Measurements from ENCODE around the gene ERC1. TPM values are rescaled to one million over a fixed set of nuclear protein-coding genes. Genes with fewer than 3 reads are reported as not detected.

The ERC1 gene
- total and polyA plus RNA-seq, 9 of the 15 experiments (the other 6 are each of a cell fraction or from before 2014, with no cell fraction given): 0.74 to 11.8 (median 4.8) TPM

DNA sequence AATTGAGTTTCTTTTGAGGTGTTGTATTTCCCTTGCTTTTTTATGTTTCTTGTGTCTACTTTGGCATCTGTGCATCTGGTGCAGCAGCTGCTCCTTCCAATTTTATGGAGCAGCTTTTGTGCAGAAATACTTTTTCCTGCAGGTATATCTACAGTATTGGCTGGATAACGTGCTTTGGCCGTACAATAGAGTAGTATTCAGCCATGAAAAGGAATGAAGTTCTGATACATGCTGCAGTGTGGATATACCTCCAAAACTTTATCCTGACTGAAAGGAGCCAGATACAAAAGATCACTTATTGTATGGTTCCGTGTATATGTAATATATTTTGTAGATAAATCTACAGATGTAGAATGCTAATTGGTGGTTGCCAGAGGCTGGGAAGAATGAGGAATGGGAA, 74.6 kb downstream of the ERC1 start:
- Histone ChIP-seq H3K4me2 (ENCODE audit: insufficient read depth, low read length) (no peak overlapping the region), H3K36me3 (ENCODE audit: control insufficient read depth, insufficient read depth, low read length) (no peaks in the 10 kb centered on the region), H3K9ac (ENCODE audit: insufficient read depth in 1 of 2, low read depth in 2 of 2, low read length in 2 of 2) (no peak overlapping the region), H3K27ac (ENCODE audit: extremely low read depth, low read depth, low read length) (no peak overlapping the region), H3K4me1 (replicated peaks in 1 of 2; ENCODE audit: control insufficient read depth in 2 of 2, insufficient read depth in 2 of 2, low read length in 2 of 2) (no peaks in the 10 kb centered on the region), H3K9me1 (ENCODE audit: control insufficient read depth, insufficient read depth, low read length) (no peaks in the 10 kb centered on the region), H3K79me2 (ENCODE audit: control insufficient read depth, insufficient read depth, low read length) (no peaks in the 10 kb centered on the region), H3K9me3 (replicated peaks; ENCODE audit: control insufficient read depth, insufficient read depth, low read depth, low read length) (no peaks in the 10 kb centered on the region), H2AFZ (ENCODE audit: low read depth, low read length) (no peak overlapping the region), H3K4me3 (no peak overlapping the region), H4K20me1 (replicated peaks; ENCODE audit: control insufficient read depth, insufficient read depth, low read length) (no peaks in the 10 kb centered on the region), H3K27me3 (ENCODE audit: control insufficient read depth in 2 of 2, insufficient read depth in 2 of 2, low read length in 2 of 2) (no peaks in the 10 kb centered on the region)
- TF ChIP-seq ZNF785 (CRISPR knock-in tag; IDR thresholded peaks at IDR 0.05): no peak
- TF ChIP-seq CTBP1 (IDR thresholded peaks at IDR 0.05; ENCODE audit: borderline replicate concordance): no peak
- no peak for TF ChIP-seq IRF2 (CRISPR knock-in tag; IDR thresholded peaks at IDR 0.05)
- BruUV-seq (replicated peaks): no TSS peak
- WGBS (ENCODE audit: insufficient coverage, low coverage, missing lambda C conversion rate): 36% methylated on average over 1 of the region's 3 CpGs
- in situ Hi-C loops (cut with MboI) (no loop called here), intact Hi-C loops (cut with micrococcal nuclease) (no loop called here)
- POLR2A ChIA-PET: no interaction called here
- CTCF ChIA-PET (ENCODE audit: low intra/inter-chr PET ratio): interaction anchor here (0.6 kb wide), 1 partner anchor 36 kb away, joined by 3 read pairs; no protein-coding TSS in a partner anchor
- no peak for FAIRE-seq
- ATAC-seq: no peak
- no peak for DNase-seq (ENCODE audit: extremely low read depth in 1 of 4, low spot score in 3 of 4)

DNA sequence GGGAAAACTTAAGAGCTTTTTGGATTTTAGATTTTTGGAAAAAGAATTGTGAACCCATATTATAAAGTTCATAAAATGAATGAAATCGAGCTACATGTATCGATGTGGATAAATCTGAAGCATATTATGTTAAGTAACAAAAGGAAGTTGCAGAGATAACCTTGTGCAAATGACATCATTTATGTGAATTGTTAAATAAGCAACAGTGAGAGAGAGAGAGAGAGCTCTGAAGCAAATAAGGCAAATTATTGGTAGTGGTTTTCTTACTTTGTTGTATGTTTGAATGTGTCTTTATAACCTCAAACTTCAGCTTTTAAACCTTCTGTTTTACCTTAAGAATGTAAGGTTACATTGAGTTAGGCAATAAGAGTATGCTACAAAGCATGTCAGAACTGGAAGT, 78.8 kb downstream of the ERC1 start:
- Histone ChIP-seq H3K79me2 (ENCODE audit: control insufficient read depth, insufficient read depth, low read length) (no peaks in the 10 kb centered on the region), H3K4me2 (ENCODE audit: insufficient read depth, low read length) (no peak overlapping the region), H3K4me1 (replicated peaks in 1 of 2; ENCODE audit: control insufficient read depth in 2 of 2, insufficient read depth in 2 of 2, low read length in 2 of 2) (no peaks in the 10 kb centered on the region), H3K27me3 (ENCODE audit: control insufficient read depth in 2 of 2, insufficient read depth in 2 of 2, low read length in 2 of 2) (no peaks in the 10 kb centered on the region), H3K36me3 (ENCODE audit: control insufficient read depth, insufficient read depth, low read length) (no peaks in the 10 kb centered on the region), H3K27ac (ENCODE audit: extremely low read depth, low read depth, low read length) (no peak overlapping the region), H2AFZ (ENCODE audit: low read depth, low read length) (no peak overlapping the region), H4K20me1 (replicated peaks; ENCODE audit: control insufficient read depth, insufficient read depth, low read length) (no peaks in the 10 kb centered on the region), H3K9me3 (replicated peaks; ENCODE audit: control insufficient read depth, insufficient read depth, low read depth, low read length) (no peaks in the 10 kb centered on the region), H3K9me1 (ENCODE audit: control insufficient read depth, insufficient read depth, low read length) (no peaks in the 10 kb centered on the region), H3K9ac (ENCODE audit: insufficient read depth in 1 of 2, low read depth in 2 of 2, low read length in 2 of 2) (no peak overlapping the region), H3K4me3 (no peak overlapping the region)
- no TSS peak for BruUV-seq (replicated peaks)
- CTCF ChIA-PET (ENCODE audit: low intra/inter-chr PET ratio): no interaction called here
- intact Hi-C loops (cut with micrococcal nuclease) (no loop called here), in situ Hi-C loops (cut with MboI) (loop anchor here (10.0 kb wide), 1 partner anchor 505 kb away; no protein-coding TSS in a partner anchor)
- no peak for FAIRE-seq
- ATAC-seq: no peak
- POLR2A ChIA-PET: no interaction called here
- no peak for DNase-seq (ENCODE audit: extremely low read depth in 1 of 4, low spot score in 3 of 4)
- WGBS (ENCODE audit: insufficient coverage, low coverage, missing lambda C conversion rate): 42% methylated on average over 2 of the region's 2 CpGs
- TF ChIP-seq, protein P1, sequence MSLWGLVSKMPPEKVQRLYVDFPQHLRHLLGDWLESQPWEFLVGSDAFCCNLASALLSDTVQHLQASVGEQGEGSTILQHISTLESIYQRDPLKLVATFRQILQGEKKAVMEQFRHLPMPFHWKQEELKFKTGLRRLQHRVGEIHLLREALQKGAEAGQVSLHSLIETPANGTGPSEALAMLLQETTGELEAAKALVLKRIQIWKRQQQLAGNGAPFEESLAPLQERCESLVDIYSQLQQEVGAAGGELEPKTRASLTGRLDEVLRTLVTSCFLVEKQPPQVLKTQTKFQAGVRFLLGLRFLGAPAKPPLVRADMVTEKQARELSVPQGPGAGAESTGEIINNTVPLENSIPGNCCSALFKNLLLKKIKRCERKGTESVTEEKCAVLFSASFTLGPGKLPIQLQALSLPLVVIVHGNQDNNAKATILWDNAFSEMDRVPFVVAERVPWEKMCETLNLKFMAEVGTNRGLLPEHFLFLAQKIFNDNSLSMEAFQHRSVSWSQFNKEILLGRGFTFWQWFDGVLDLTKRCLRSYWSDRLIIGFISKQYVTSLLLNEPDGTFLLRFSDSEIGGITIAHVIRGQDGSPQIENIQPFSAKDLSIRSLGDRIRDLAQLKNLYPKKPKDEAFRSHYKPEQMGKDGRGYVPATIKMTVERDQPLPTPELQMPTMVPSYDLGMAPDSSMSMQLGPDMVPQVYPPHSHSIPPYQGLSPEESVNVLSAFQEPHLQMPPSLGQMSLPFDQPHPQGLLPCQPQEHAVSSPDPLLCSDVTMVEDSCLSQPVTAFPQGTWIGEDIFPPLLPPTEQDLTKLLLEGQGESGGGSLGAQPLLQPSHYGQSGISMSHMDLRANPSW (CRISPR knock-in tag; IDR thresholded peaks at IDR 0.05): no peak
- no peak for TF ChIP-seq ZNF146 (CRISPR knock-in tag; IDR thresholded peaks at IDR 0.05; ENCODE audit: unreplicated experiment)
- TF ChIP-seq RBM15 (IDR thresholded peaks at IDR 0.05; ENCODE audit: insufficient read depth, low read length): no peak
- no peak for TF ChIP-seq NONO (IDR thresholded peaks at IDR 0.05; ENCODE audit: low read depth in 2 of 2, low read length in 1 of 2)
- TF ChIP-seq GTF2E2 (tag; IDR thresholded peaks at IDR 0.05): no peak
- no peak for TF ChIP-seq TBL1XR1 (IDR thresholded peaks at IDR 0.05; ENCODE audit: low read length in 2 of 2)
- TF ChIP-seq KLF6 (CRISPR knock-in tag; IDR thresholded peaks at IDR 0.05; ENCODE audit: borderline replicate concordance): no peak

All from K562 (cell line).